SHP77 treated with DMSO at 0.1 percent for 48 hours (cell line): ENCODE results near the gene ZNF672.
"Not testable (repeated sequence)": the region's sequence is repeated elsewhere in the genome, so short reads cannot be mapped to it uniquely, and the experiment has no call there.

ENCODE experiments used
- DNase-seq: peaks from one replicate; lab custom pipeline; 2025; lab: John Stamatoyannopoulos, UW

Gene ZNF672

GRCh38 chr1:248812736-248813425 lies 25.1 kb upstream of the ZNF672 start:
- no peak for DNase-seq

GRCh38 chr1:248813546-248813945 lies 24.5 kb upstream of the ZNF672 start:
- no peak for DNase-seq

- DNase-seq: no peak
Observed at GRCh38 chr1:248814351-248814750, 23.7 kb upstream of the ZNF672 start.

GRCh38 chr1:248815407-248816034 lies 22.5 kb upstream of the ZNF672 start:
- no peak for DNase-seq

GRCh38 chr1:248816042-248816851 lies 21.8 kb upstream of the ZNF672 start:
- DNase-seq: no peak

- DNase-seq: no peak
Observed at GRCh38 chr1:248817065-248817464, 21.0 kb upstream of the ZNF672 start.

- DNase-seq: no peak
Observed at GRCh38 chr1:248818505-248819374, 19.3 kb upstream of the ZNF672 start.

- DNase-seq: no peak
Observed at GRCh38 chr1:248820041-248820585, 17.9 kb upstream of the ZNF672 start.

GRCh38 chr1:248821101-248821500 lies 16.9 kb upstream of the ZNF672 start:
- no peak for DNase-seq

GRCh38 chr1:248821641-248822040 lies 16.4 kb upstream of the ZNF672 start:
- DNase-seq: no peak

- no peak for DNase-seq
Observed at GRCh38 chr1:248822148-248823032, 15.6 kb upstream of the ZNF672 start.

GRCh38 chr1:248823517-248824001 lies 14.5 kb upstream of the ZNF672 start:
- no peak for DNase-seq

GRCh38 chr1:248824301-248824700 lies 13.7 kb upstream of the ZNF672 start:
- no peak for DNase-seq

GRCh38 chr1:248824701-248825100 lies 13.3 kb upstream of the ZNF672 start:
- no peak for DNase-seq

GRCh38 chr1:248825136-248825535 lies 12.9 kb upstream of the ZNF672 start:
- no peak for DNase-seq

GRCh38 chr1:248825573-248825908 lies 12.5 kb upstream of the ZNF672 start:
- DNase-seq: no peak

GRCh38 chr1:248825909-248826760 lies 11.9 kb upstream of the ZNF672 start, which contains the start of gene SH3BP5L:
SH3BP5L (minus strand) TSS chr1:248825915; CDS start chr1:248824935, 980 bp downstream.
- peak; percentile 92 for DNase-seq

GRCh38 chr1:248828845-248829244 lies 9.2 kb upstream of the ZNF672 start:
- no peak for DNase-seq

GRCh38 chr1:248830718-248831017 lies 7.4 kb upstream of the ZNF672 start:
- not testable (repeated sequence) for DNase-seq

GRCh38 chr1:248831842-248832241 lies 6.2 kb upstream of the ZNF672 start:
- no peak for DNase-seq
